ENCODE results near the gene ACADS.

Gene ACADS

GRCh38 chr12:120758798-120759590 is 33.4 kb downstream of the ACADS start:
- no peak for DNase-seq

DNA sequence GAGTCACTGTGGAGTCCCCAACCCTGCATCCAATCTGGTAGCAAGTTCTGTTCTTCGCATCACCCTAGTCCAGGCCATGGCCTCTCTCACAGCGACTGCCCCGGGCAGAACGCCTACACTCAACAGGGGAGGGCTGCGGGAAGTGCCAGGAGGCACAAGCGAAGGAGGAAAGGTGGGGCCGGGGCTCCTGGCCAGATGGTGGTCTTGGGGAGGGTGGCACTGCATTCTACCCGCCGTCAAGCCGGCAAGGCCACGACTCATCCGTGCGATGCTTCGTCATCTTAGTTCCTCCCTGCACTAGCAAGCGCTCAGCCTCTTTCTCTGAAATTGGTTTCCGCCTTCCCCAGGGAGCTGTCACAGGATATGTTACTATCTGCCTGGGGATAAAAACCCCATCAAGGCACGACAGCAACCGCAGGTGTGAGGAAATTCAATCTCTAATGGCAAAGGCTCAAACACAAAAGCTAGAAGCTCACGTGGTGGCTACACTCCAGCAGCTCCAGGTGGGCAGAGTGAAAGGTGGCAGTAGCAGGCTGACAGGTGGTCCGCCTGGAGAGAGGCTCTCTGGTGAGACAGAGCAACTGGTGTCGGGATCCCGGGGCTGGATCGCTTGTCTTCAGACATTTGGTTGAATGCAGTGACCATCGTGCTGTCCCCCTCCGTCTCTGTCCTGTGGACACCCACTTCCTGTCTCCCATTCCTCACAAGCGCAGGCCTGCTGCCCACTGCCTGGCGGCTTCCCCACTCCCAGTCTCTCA is 34.1 kb downstream of the ACADS start:
- no peak for DNase-seq

DNA sequence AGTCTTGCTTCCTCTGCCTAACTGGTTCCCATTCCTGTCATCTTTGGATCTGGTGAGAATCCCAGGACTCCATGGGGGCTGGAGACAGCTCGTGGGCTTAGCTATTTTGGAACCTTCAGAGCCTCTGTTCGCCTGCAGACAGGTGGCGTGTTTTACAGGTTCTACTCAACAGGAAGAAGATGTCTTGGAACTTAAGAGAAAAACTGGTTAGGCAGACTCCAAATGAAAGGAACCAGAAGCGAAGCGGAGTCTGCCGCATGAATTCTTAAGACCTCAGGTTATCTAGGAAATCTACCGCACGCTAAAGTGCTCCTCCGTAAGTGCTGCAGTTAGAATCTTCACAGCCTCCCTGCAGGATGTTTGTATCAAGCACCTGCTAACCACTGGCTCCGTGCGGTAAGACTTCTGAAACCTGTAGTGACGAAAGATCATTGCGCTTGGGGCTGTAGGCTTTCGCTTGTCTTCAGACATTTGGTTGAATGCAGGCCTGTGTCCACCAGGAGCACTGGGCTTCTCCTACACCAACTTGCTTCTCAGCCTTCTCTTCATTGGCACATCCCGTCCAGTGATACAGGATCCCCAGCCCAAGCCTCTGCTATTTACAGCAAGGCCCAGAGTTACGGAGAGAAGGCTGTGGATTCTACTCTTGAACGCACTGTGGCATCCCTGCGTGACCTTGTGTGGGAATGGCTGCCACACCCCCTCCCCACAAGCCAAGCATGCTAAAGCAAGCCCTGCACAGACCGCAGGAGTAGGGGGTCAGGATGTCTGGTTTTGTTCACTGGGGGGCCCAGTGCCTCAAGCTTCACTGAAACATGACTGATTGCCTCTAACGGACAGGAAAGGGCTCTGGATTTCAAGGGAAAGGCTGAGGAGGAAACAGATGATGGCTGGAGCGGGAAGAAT is 35.0 kb downstream of the ACADS start:
- DNase-seq, result no peak

DNA sequence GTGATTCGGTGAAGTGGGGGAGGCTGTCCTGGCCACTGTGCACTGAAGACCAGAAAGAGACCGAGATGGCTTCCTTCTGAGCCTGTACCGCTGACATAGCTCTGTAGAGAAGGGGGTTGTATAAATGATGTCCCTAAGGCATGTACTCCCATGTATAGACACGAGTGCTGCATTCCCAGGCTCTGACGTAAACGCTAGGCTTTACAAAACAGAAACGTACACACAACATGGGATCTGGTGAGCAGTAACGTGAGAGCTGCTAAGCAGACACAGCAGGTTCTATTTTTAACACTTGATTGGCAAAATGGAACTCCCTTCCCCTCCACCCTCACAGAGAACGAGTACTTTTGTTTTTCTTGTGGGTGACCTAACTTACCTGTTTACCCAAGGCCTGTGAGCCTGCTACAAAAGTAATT is 35.9 kb downstream of the ACADS start:
- DNase-seq, result no peak

GRCh38 chr12:120762086-120762485 is 36.5 kb downstream of the ACADS start:
- DNase-seq, result no peak

DNA sequence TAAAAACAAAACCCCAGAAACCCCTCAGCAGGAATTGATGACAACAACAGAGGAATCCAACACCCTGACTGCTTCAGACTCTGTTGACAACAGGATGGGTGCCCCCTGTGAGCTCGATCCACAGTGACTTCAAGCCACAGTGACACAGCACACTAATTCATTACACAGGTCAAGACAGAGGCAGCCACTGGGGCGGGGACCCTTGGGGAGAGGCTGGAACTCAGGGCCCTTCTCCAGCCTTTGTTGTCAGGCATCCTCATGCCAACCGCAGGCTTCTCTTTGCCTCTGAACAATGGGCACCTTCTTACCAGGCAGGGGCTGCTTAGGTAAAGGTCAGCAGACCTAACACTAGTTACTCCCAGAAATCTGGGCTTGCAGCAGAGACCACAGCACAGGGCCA is 37.6 kb downstream of the ACADS start:
- no peak for DNase-seq

DNA sequence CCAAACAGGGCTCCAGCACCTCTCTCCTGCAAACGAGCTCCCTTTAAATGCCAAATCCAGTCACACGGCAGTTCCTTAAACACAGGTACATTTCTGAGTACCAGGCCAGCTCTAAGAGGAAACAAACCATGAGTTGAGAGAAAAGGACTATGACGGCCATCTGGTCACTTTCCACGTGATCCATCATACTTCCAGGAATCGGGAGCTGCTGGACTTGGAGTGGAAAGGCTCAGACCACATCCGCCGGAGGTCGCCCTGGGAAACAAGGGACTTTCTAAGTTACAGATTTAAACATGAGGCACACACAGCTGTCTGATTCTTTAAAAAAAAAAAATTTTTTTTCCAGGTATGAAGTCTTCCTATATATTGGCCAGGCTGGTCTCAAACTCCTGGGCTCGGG is 39.2 kb downstream of the ACADS start:
- DNase-seq, result no peak

GRCh38 chr12:120766566-120766965 is 40.9 kb downstream of the ACADS start:
- no peak for DNase-seq

- DNase-seq, result no peak
Measured at GRCh38 chr12:120767071-120768024, 41.7 kb downstream of the ACADS start.

- no peak for DNase-seq
Measured at GRCh38 chr12:120771097-120771496, 45.5 kb downstream of the ACADS start.

DNA sequence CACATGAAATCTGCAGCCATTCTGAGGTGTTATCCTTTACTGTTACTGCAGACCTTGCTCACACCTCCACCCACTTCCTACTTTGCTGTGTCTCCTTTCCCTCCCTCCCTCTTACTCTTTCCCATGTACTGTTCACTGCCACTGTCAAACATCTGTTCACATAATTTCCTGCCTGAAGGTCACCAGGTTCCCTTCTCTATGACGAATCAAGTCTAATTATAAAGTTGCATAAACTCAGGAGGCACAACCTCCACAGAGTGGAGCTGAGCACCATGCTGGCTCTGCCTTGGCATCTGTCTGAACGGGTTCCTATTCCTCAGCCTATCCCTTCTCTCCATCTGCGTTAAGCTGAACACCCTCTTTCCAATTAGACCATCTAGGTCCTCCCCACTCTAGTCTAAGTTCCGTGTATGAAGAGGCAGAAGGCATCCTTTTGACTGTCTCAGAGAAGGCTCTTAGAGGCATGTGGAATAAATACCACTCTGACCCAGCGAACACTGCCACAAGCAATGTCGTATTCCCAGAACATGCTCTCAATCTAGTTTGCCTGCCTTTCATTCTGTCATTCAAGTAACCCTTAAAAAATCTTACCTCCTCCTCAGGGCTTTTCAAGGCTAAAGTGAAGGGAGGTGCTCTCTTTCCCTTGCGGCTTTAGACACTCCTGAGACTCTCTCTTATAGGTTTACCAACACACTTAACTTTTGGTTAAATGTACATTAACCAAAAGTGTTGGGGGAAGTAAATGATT is 48.7 kb downstream of the ACADS start:
- no peak for DNase-seq

DNA sequence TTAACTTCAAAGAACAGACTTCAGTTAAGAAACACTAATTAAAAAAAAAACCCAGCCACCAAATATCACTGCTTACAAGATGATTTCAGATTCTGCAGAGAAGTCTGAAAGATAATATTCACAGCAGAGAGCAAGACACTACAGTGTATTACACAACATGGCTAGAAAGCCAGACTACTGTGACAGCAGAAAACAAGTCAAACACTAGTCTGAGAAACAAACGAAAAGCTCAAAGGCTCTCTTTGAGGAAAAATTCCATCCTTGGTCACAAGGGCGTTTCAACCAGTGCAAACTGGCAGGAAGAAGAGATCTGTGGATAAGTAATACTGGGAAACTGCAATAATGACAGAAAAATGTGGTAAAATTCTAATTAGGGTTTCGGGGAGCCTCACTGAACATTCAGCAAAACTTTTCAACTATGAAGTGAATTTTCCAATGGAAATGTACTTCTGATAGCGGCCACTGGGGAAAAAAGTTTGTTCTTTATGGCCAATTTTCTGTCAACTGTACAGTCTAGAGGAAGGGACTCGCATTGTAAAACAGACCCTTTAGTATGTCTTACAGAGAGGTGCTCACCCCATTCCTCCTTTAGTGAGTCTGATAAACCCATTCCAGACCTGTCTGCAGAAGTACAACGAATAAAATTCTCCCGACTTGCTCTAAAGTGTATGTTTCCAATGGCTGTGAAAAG is 50.4 kb downstream of the ACADS start:
- no peak for DNase-seq

DNA sequence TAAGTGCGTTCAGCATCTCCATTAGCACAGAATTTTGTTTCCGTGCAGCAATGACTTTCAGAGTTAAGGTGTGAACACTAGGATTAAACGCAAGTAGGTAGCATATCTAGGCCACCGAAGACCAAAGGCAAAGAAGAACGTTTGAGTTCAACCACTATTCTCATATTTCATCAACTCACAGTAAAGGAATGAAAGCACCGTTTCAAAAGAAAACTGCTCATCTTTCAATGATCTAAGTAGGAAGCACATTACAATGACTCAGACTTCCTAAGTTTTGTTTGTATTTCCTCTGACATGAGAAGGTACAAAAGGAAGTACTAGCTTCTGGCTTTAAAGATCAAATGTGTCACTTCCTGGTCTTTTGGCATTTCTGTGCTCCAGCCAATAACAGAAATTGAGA is 57.6 kb downstream of the ACADS start:
- DNase-seq, result peak; percentile 4

DNA sequence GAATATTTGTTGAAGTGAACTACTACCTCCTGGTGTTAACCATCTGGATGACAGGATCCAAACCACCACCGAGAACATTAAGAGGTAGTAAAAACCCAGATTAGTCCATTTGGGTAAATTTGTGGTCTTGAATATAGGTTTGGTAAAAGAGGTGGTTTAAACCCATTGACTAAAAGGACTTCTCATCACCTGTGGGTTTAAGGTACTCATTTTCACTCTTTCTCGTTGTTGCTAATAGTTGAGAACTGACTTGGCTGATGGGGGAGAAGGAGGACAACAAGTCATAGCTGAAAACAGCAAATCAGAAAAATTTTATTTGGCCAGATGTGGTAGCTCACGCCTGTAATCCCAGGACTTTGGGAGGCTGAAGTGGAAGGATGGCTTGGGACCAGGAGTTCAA is 59.2 kb downstream of the ACADS start:
- DNase-seq, result no peak

- no peak for DNase-seq
Measured at GRCh38 chr12:120787889-120788288, 62.3 kb downstream of the ACADS start.

Measured in stimulated activated naive CD4-positive, alpha-beta T cell treated with Interleukin-2 at 50 U/mL for 16 hours (primary cell).